Fibroblast of the conjunctiva (primary cell): ENCODE data around the gene MAST2.
A peak's percentile ranks its signal among the peaks of the same experiment; 100 is the strongest.
"Not testable (repeated sequence)": the region's sequence is repeated elsewhere in the genome, so short reads cannot be mapped to it uniquely, and the experiment has no call there.

ENCODE experiments used
- DNase-seq: peaks from one replicate; pipeline ENCODE4 v3.0.0-alpha.2; 2010; ENCODE audit warnings: low read depth

Gene MAST2

DNA sequence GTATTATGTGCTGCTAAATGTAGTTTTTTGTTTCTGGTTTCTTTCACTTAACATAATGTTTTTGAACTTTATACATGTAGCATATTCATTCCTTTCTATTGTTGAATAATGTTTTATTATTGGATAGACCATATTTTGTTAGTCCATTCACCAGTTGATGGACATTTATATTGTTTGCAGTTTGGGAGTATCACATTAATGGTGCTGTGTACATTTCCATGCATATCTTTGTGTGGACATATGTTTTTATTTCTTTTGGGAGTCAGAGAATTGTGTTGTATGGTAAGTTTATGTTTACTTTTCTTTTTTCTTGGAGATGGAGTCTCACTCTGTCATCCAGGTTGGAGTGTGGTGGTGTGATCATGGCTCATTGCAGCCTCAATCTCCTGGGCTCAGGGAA is 134.6 kb downstream of the MAST2 start:
- no peak for DNase-seq

DNA sequence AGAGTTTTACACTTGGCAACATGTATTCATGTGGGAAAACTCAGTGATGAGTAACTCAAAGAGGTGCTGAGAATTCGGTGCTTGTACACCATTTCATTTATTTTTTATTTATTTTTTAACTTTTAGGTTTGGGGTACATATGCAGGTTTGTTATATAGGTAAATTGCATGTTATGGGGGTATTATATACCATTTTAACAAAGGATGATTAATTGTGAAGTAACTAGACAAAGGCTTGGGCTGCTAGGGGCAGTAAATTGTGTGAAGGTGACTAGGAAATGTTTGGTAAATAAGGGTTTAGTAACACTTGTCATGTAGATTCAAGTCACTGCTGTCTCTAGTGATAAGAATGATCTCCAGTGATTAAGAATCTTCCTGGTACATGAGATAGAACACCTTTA is 139.0 kb downstream of the MAST2 start:
- no peak for DNase-seq

DNA sequence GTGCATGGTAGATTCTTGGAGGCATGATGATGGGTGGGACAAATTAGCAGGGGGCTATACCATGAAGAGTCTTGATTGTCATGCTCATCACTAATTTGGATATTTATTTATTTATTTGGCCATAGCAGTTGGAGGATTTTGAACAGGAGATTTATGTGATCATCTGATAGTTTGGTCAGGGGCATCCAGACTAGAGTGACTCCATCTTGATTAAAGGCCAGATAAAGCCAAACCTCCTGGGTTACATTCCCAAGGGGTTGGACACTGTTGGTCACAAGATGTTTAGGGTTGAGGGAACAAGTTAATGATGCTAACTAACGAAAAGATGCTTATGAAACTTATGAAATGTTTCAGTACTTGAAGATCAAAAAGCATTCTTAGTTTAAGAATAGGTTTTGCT is 139.8 kb downstream of the MAST2 start:
- no peak for DNase-seq

DNA sequence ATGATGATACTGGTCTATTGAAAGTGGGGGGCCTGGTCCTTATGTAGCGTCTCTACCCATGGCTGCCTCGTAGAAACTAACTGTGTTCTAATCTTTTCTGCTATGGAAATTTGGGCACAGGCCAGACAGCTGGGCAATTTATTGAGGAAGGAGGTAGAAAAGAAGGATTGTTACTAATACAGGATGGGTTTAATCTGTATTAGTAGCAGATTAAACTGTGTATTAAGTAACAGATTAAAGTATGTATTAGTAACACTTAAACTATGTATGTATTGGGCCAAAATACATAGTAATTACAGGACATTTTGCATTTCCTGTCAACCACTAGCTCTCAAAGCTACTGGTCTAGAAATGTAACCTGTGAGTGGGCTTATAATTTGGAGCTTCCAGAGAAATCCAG is 142.0 kb downstream of the MAST2 start:
- DNase-seq, result no peak

DNA sequence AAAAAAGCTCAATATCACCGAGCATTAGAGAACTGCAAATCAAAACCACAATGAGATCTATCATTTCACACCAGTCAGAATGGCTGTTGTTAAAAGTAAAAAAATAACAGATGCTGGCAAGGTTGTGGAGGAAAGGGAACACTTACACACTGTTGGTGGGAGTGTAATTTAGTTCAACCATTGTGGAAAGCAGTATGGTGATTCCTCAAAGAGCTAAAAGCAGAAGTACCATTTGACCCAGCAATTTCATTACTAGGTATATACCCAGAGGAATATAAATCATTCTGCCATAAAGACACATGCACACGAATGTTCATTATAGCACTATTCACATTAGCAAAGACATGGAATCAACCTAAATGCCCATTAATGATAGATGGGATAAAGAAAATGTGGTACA is 146.1 kb downstream of the MAST2 start:
- DNase-seq, result not testable (repeated sequence)

DNA sequence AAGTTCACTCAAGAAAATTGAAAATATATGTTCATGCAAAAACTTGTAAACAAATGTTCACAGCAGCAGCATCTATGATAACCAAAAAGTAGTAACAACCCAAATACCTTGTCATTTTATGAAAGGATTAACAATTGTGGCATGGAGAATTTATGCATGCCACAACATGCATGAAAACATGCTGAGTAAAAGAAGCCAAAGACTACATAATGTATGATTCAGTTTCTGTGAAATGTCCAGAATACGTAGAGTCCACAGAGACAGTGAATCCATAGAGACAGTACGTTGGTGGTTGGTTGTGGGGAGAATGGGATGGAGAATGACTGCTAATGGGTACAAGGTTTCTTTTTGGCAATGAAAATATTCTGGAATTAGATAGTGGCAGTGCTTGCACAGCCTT is 148.7 kb downstream of the MAST2 start:
- no peak for DNase-seq

DNA sequence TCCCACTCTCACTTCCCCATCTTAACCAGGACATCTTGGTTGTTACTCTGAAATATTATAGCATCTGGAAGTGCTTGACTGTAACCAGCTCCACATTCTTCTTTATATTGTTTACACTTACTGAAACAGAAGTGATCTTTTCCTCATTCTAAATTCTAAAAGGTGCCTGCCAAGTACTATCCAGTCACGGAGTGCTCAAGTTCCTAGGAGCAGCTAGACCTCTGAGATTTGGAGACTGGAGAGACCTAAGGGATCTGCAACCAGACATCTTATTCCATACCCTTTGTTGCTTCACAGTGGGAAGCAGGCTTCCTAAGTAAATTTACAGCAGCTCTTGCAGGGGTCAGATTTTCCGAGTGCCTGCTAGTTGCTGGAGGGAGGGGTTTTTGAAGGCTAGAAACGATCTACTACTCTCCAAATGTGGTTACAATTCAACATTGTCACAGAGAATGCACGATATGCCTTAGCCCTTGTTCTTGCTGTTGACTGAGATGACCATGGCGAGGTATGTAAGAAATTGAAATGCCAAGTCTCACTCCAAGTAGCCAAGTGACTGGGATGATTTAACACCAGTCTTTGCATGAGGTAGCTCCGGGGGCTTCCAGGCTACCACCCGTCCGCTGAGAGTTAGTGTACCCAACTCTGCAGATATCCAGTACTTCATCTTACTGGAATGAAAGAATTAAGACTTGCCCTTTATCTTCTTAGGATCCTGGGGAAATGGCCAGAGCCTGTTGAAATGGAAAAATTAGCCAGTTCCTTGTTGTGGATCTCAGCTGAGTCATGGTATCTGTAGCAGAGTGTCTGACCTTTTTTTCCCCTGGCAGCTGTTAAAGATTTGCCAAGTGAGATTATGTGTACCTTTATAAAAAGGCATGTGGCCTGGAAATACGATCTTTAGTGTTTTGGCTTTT is 150.8 kb downstream of the MAST2 start:
- peak; percentile 93 for DNase-seq

DNA sequence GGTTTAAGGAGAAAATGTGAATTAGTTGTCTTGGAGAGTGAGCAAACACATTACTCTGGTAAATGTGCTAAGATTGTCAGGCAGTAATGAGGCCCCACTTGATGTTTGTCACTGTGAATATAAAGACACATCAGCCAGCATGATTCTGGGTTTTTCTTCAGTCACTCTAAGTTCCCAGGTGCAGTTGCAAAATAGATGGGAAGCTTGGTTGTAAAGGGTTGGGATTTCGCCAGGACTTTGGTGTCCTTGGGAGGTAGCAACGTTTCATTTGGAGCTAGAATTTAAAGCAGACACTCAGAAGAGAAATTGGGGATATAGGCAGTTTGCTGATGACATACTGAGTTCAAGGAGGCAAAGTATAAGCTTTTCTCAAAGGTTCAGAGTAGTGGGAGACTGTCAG is 154.3 kb downstream of the MAST2 start:
- DNase-seq, result no peak

DNA sequence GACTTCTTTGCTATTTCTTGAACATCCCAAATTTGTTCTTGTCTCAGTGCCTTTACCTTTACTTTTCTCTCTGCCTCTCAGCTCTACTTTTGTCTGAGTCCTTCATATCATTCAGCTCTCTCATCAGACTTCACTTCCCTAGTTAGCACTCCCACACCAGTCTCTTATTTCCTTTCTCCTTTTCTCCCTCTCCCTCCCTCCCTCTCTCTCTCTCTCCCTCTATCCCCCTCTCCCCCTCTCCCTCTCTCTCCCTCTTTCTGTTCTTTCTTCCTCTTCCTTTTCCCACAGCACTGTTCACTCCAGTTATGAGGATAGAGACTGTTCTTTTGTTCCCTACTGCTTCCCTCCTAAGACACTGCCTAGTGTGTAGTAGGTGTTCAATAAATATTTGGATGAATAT is 154.9 kb downstream of the MAST2 start:
- DNase-seq, result no peak

DNA sequence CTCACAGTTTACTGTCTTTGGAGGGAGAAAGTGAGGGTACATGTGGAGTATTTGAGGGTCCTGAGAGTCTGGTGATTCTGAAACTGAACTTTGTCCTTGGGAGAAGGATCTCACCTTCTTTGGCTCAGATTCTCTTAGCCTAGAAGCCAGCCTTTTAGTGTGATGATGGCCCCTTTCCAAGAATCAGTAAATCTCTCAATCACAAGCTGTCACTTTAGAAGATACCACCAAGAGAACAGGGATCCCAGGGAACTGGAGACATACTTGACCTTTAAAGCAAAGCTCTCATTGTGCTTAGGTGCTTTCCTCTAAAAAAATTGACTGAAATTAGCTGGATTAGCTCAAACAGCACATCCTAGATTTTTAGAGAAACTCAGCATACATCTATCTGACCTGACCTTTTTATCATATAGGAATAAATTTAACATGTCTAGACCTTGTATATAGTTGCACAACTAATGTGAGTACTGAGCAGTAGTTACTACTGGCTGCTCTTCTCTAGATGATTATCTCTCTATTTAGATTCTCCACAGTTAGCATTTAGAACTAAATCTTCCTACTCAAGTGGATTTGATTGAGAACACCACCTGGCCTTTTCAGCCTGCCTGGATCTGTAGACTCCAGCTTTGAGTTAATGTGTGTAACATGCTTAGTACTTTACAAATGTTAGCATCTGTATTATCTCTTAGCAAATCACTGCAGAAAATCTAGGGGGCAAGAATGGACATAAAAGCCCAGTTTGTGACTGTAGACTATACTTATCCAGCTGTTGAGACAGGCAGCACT is 157.7 kb downstream of the MAST2 start:
- no peak for DNase-seq

DNA sequence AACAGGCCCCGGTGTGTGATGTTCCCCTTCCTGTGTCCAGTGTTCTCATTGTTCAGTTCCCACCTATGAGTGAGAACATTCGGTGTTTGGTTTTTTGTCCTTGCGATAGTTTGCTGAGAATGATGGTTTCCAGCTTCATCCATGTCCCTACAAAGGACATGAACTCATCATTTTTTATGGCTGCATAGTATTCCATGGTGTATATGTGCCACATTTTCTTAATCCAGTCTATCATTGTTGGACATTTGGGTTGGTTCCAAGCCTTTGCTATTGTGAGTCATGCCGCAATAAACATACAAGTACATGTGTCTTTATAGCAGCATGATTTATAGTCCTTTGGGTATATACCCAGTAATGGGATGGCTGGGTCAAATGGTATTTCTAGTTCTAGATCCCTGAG is 158.5 kb downstream of the MAST2 start:
- not testable (repeated sequence) for DNase-seq

DNA sequence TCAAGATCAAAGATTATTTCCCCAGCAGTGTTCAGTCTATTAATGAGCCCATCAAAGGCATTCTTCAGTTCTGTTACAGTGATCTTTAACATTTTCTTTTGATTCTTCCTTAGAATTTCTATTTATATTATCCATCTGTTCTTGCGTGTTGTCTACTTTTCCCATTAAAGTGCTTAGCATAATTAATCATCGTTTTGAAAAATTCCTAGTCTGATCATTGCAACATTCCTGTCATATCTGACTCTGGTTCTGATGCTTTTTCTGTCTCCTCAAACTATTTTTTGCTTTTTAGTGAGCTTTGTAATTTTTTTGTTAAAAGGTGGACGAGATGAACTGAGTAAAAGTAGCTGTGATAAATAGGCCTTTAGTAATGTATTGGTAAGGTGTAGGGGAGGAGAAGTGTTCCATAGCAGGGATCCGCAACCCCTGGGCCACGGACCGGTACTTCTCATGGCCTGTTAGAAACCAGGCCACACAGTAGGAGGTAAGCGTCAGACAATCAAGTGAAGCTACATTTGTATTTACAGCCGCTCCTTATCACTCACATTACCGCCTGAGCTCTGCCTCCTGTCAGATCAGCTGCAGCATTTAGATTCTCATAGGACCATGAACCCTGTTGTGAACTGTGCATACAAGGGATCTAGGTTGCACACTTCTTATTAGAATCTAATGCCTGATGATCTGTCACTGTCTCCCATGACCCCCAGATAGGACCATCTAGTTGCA is 165.7 kb downstream of the MAST2 start:
- DNase-seq, result no peak

DNA sequence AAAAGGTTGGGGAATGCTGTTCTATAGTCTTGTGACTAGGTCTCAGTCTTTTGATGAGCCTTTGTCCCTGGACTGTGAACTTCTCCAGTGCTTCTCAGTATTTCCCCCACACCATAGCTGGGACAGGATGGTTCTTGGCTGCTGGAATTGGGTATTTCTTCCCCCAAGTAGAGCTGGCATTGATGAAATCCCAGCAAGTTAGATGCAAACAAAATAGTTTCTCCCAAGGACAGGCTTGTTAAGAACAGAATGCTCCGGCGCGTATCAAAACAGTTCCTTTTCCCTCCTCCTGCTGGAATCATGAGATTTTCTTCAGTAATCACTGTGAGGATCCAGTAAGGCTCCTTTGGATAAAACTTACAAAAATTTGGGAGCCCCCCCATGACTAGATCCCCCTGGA is 166.5 kb downstream of the MAST2 start:
- no peak for DNase-seq

DNA sequence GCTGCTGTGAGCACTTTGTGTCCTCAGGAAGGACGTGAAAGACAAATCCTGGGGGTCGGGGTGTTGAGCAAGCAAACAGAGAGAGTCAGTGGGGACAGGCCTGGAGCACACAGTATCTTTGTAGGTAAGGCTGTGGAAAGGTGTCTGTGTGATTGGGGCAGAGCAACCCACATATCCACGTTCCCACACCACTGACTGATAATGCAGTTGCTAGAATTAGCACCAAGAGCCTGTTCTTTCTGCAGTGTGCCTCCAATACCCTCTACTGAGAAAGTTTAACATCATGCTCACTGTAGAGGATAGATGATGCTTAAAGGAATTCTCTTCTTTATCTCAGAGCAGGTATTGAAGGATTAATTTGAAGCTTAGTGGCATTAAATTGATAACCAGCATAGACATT is 167.9 kb downstream of the MAST2 start:
- DNase-seq, result no peak

DNA sequence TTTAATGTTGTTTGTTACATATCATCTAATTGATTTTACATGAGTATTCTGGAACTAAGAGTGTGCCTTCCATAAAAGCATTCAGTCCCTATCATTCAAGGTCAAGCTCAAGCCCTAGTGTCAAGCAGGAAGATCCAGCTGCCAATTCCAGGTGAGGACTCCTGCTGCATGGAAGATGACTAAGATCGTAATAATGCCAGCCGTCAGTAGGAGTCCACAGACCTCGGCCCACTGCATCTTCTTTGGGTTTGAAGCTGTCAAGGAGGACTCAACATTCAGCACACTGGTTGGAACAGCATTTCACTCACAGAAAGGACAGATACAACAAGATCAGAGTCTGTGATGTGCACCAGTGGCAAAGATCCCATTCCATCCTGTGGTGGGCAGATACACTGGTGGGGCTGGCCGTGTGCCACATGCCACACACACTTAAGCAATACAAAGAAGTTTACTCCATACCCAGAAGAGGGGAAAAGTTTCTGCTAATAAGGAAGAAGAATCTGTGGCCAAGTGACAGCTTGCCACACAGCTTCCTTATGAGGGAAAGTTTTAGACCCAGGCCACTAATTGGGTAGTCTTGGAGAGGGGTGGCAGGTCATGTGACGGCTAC is 168.6 kb downstream of the MAST2 start:
- DNase-seq, result no peak

DNA sequence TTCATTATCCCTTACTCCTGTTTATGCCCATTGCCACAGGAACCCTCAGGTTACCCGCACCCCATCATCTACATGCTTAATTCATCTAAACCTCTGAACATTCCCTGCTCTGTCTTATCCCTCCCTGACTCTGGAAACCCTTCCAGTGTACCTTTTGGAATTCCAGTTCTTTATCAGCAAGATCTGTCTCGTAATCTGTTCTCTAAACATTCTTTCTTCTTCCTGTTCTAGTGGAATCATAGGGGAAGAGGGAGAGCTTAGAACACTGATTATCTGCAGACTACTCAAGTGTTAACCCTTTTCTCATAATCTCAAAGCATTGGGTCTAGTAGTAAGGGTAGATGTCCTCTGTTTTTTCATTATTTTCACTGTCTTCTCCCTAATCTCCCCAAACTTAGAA is 169.2 kb downstream of the MAST2 start:
- DNase-seq, result no peak

DNA sequence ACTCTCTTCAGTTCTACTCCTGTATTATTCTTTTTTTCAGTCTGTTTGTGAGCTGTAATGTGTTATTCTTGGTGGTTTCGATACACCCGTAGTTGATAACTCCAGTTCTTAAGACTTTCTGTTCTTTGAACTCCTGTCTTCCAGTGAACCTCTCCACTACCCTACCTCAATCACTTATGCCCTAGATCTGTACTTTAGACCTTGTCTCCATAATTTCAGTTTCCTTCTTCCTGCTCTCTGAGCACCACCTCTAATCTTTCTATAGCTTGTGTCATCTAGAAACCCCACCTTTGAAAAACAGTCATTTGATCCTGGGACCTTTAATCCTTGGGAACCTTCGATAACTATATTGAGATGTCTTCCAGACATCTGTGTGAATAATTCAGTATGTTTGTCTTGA is 169.7 kb downstream of the MAST2 start:
- no peak for DNase-seq

DNA sequence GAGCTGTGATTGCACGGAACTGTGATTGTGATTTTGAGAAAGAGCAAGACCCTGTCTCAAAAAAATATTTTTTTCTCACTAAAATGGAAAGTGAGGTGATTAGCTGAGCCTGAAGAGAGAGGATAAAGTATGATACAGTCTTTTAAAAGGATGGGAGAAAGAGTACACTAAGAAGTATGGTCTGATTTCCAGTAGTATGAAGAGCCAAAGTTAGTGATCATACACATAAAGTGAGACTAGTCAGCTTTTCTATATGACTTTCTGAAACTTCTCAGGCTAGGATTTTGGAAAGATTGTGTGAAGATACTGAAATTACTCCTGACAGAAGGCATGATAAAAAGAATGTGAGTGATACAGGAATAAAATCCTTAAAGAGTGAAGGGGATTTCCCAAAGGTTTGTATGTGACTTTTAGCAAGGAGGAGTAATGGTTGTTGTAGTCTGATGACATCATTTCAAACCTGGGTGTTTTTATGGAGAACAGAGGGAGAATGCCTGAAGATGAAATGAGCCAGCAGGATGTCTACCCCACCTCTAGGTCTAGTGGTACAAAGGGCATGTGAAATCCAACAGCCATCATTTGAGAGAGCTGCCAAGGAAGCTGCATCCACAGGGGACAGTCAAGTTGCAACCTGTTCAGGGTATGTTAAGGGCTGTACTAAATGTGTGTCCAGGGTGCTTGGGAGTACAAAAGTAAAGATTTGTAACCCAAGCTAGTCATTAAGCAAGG is 171.3 kb downstream of the MAST2 start:
- no peak for DNase-seq

DNA sequence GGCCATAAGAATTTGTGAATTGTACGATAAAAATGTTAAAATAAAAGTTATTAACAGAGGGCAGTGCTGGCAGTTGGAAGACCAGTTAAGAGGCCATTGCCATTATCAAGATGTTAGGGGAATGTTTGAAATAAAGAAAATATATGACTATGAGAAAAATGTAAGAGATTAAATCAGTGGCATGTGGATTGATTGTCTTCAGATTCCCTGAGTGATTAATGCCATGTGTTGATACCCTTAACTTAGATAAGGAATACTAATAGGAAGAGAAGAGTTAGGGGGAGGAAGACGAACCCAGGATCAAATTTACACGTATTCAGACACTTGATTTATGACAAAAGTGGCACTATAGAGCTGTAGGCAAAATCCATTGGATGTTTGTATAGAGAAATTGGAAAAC is 173.2 kb downstream of the MAST2 start:
- no peak for DNase-seq

DNA sequence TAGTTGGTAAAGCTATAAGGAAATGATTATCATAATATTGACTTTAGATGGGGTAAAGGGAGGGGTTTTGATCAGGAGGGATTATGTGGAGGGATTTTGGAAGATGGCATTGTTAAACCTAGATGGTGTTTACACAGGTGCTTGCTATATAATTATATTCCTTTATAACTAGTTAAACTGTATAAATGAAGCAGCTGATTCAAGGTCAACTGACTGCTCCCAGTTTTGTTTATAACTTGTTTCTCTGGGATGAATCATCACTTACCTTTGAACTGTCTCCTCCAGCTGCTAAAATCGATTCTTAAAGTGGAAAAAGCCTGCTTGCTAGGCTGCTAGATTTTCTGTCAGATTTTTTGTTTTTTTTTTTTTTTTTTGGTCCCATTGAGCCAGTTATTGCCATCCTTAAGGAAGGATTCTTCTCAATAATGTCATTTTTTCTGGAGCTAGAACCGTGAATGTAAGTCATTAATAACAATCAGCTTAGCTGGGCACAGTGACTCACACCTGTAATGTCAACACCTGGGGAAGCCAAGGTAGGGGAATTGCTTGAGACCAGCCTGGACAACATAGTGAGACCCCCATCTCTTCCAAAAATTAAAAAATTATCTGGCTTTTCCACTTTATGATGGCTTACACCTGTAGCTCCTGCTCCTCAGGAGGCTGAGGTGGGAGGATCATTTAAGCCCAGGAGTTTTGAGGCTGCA is 175.8 kb downstream of the MAST2 start:
- DNase-seq, result no peak

DNA sequence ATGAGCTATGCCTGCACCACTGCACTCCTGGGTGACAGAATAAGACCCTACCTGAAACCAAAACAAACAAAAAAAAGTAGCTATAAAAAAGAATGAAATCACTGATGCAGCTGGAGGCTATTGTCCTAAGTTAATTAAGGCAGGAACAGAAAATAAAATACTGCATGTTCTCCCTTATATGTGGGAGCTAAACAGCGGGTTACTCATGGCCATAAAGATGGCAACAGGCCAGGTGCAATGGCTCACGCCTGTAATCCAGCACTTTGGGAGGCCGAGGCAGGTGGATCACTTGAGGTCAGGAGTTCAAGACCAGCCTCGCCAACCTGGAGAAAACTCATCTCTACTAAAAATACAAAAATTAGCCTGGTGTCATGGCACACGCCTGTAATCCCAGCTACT is 176.4 kb downstream of the MAST2 start:
- DNase-seq, result no peak
